K562 treated with DMSO at 1 percent for 4 hours (cell line): ENCODE results near the gene PUM1. TPM values are rescaled to one million over a fixed set of nuclear protein-coding genes. Genes with fewer than 3 reads are reported as not detected.

Experiments used
- total RNA-seq: library from RNA; unstranded; fragments of 300-600 nt; gene quantifications from 2 replicates; pipeline ENCODE4 v1.2.3, GENCODE V29; 2022; ENCODE audit not compliant: insufficient read depth

The PUM1 gene
- total RNA-seq: 30.1 and 38.2 TPM in 2 replicates

GRCh38 chr1:31065310-31066217, at the start of gene PUM1:
TSS of gene PUM1 (minus strand) at chr1:31065717. CDS start at chr1:31059566, 6,151 bp downstream.

GRCh38 chr1:30908696-30909364, 156.7 kb downstream of the PUM1 start, which contains the start of gene SDC3:
TSS of gene SDC3 (minus strand) at chr1:30908758. CDS start at chr1:30908586, 172 bp downstream.

Other genes with a start within 250 kb of the PUM1 start
- gene SDC3, start 157.0 kb downstream of the PUM1 start, total RNA-seq: 63.5 and 65.1 TPM in 2 replicates
- not detected in 2 replicates for gene NKAIN1, start 174.2 kb upstream of the PUM1 start, total RNA-seq
- gene SNRNP40, start 231.1 kb upstream of the PUM1 start, total RNA-seq: 82.3 and 82.9 TPM in 2 replicates
- gene ZCCHC17, start 231.3 kb upstream of the PUM1 start, total RNA-seq: 41.8 and 49.9 TPM in 2 replicates